PC-9 (cell line): ENCODE results near the gene SOX12.

Experiments
- EZH2 ChIP-seq: fragments of 200-600 bp; sonication (generic); IDR thresholded peaks from 2 replicates; pipeline ENCODE4 v1.8.0; 2017; ENCODE audit warnings: antibody characterized with exemption, low read depth
- TF ChIP-seq, protein P1 (sequence below): fragments of 200-600 bp; sonication (generic); conservative IDR thresholded peaks from 2 replicates; pipeline ENCODE4 v1.6.1; 2017; ENCODE audit warnings: mixed run types, antibody characterized with exemption, mild to moderate bottlenecking, moderate library complexity

GRCh38 chr20:368915-369314 lies 43.6 kb downstream of the SOX12 start:
- TF ChIP-seq, protein P1, sequence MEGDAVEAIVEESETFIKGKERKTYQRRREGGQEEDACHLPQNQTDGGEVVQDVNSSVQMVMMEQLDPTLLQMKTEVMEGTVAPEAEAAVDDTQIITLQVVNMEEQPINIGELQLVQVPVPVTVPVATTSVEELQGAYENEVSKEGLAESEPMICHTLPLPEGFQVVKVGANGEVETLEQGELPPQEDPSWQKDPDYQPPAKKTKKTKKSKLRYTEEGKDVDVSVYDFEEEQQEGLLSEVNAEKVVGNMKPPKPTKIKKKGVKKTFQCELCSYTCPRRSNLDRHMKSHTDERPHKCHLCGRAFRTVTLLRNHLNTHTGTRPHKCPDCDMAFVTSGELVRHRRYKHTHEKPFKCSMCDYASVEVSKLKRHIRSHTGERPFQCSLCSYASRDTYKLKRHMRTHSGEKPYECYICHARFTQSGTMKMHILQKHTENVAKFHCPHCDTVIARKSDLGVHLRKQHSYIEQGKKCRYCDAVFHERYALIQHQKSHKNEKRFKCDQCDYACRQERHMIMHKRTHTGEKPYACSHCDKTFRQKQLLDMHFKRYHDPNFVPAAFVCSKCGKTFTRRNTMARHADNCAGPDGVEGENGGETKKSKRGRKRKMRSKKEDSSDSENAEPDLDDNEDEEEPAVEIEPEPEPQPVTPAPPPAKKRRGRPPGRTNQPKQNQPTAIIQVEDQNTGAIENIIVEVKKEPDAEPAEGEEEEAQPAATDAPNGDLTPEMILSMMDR: no peak
- no peak for TF ChIP-seq EZH2
